GM21529 (cell line): ENCODE data around the gene SSR3.
"Not testable (repeated sequence)": the region's sequence is repeated elsewhere in the genome, so short reads cannot be mapped to it uniquely, and the experiment has no call there.

Experiments
- ATAC-seq: cut with Tn5 transposase; IDR thresholded peaks from one replicate; pipeline ENCODE4 v1.9.1; 2021; ENCODE audit not compliant: unreplicated experiment

The SSR3 gene

DNA sequence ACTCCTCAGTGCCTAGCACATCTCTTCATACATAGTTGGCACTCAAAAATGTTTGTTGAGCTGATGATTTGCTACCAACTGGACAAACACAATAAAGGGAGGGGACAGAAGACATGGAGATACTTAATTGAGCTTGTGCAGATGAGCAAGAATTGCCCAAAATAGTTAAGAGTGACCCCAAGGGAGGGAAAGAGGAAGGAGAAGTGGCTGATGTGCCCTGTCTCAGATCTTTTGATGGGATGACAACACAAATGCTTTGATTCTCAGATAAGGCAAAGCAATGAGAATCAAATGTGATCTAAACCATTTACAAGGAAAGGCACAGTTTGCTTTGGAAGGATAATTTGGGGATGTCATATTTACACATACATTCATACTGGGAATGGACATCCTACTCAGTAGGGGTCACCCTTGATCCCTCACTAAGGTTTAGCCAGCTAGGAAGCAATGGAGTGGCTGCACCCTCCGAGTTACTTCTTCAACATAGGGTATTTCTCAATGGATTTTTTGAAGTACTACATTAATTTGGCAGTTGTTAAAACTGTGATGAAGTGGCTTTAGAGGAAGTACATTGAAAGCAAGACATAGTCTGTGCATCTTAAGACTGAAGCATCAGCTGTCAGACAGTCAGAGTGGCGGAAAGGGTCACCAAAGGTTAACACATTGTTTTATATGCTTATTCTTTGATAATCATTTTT is 21.9 kb upstream of the SSR3 start:
- no peak for ATAC-seq

- no peak for ATAC-seq
These were observed 21.1 kb upstream of the SSR3 start for GRCh38 chr3:156576051-156576450.

DNA sequence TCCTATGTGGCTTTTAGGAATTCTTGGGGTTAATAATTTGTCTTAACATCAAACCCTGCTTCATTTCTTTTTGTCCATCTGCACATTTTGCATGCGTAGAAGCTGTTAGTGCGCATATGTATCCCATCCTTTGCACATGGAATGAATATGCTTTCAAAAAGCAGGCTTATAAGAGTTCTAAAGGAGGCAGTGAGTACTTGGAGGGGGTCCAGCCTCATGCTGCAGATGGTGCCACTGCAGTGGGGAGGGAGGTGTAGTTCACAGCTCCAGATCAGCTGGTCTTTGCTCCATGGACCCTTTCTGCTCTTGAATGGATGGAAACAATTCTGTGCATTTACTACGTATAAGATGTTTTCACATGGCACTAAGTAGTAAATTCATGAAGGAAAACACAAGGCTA is 20.7 kb upstream of the SSR3 start:
- no peak for ATAC-seq

DNA sequence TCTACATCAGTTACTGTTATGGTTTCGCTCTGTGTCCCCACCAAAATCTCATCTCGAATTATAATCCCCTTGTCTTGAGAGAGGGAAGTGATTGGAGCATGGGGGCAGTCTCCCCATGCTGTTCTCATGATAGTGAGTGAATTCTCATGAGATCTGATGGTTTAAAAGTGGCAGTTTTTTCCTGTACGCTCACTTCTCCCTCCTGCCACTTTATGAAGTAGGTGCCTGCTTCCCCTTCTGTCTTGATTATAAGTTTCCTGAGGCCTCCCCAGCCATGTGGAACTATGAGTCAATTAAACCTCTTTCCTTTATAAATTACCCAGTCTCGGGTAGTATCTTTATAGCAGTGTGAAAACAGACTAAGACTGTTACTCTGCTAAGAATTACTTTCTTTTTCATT is 15.0 kb upstream of the SSR3 start:
- not testable (repeated sequence) for ATAC-seq

DNA sequence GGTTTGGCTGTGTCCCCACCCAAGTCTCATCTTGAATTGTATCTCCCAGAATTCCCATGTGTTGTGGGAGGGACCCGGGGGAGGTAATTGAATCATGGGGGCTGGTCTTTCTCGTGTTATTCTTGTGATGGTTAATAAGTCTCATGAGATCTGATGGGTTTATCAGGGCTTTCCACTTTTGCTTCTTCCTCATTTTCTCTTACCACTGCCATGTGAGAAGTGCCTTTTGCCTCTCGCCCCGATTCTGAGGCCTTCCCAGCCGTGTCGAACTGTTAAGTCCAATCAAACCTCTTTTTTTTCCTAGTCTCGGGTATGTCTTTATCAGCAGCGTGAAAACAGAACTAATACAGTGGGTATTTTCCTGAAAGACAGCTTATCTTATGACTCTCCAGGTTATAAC is 14.1 kb upstream of the SSR3 start:
- ATAC-seq = not testable (repeated sequence)

DNA sequence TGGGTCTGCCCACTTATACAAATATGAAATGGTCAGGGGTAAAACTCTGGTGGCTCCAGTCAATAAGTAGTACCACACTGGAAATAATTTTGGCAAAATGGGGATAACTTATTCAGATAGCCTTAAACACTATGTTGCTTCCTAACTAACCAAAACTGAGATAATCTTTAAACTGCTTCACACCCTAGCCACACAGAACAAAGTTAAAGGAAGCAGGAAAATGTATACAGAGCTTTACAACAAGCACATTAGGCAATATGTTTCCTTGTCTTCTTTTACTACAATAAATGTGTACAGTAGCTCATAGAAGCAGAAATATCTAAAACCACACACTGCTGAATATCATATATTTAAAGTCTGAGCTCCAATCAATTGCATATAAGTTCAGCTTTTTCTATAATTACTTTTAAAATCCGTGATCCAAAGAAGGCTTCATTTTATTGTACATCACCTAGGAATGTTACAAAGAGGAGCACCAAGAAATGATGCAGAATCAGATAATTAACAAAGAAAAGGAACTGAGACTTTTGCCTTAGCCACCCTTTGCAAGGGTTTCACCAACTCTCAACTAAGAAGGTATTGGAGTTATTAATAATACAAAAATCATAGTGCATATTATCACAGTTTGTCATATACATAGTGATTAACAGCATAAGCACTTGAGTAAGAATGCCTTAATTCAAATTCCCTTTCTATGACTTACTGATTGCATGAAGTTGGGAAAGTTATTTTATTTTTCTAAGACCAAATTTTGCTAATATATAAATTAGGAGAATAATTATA is 9.2 kb upstream of the SSR3 start:
- no peak for ATAC-seq

GRCh38 chr3:156562486-156562885 is 7.6 kb upstream of the SSR3 start:
- not testable (repeated sequence) for ATAC-seq

GRCh38 chr3:156561533-156561932 is 6.6 kb upstream of the SSR3 start:
- peak; percentile 49 for ATAC-seq

DNA sequence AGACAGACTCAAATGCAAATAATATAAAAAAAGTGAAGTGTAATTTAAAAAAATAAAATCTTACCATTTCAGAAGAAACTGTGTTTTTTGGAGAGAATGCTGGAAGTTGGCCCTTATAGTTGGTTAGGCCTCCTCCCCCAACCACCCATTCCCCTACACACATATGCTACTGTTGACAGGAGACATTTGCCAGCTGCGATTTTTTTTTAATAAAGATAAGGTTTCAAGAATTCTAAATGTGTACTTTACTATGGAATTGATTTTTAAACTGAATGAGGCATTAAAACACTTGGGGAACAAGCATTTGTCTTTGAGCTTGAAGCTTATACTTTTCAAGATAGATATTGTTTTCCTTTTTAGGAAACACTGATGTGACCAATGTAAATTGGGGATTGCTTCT is 4.4 kb upstream of the SSR3 start:
- ATAC-seq = no peak

GRCh38 chr3:156558389-156558788 is 3.5 kb upstream of the SSR3 start:
- ATAC-seq = no peak

DNA sequence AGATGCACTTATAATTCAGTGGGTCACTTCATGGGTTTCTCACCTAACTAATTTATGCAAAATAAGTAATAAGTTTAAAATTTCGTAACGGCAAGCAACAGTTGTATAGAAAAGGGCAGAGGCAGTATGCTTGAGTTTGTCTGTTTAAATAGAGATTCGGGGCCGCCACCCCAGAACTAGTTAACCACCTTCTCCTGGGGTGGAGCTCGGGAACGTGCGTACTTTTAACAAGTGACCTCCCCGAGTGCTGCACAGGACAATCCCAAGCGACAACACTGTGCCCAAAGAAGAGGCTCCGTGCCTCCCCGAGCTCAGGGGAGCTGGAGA is 439 bp downstream of the SSR3 start:
- no peak for ATAC-seq

DNA sequence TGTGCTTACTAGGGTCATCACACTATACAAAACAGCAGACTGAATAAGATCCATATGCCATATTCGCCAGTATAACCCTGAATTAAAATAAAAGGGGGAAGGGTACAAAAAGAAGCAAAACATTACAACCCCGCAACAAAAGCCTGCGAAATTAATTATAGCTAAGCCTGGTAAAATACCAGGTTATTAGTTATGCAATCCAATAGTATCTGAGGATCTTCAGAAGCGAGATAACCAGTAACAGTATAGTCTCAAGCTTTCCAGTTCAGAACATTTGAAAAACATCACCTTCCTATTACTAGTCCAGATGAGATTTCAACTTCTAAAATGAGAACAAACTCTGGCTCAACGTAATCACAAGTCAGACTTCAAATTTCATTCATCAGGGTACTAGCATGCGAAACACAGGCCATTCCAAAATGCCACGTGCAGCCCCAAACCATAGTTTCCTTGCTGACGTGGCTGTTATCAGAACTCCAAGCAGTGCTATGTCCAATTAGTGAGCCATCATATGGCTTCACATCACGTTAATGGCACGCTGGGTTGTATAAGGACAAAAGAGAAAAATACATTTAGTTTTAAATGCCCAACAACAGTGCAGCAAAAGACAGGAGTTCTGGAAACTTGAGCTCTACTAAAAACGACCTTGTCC is 1.1 kb downstream of the SSR3 start:
- no peak for ATAC-seq

- ATAC-seq = no peak
These were observed 1.9 kb downstream of the SSR3 start for GRCh38 chr3:156552973-156553372.

- ATAC-seq = no peak
These were observed 3.2 kb downstream of the SSR3 start for GRCh38 chr3:156551746-156552145.

GRCh38 chr3:156551261-156551660 is 3.7 kb downstream of the SSR3 start:
- ATAC-seq = no peak

- ATAC-seq = no peak
These were observed 6.0 kb downstream of the SSR3 start for GRCh38 chr3:156548902-156549301.

- ATAC-seq = no peak
These were observed 6.8 kb downstream of the SSR3 start for GRCh38 chr3:156548041-156548687.

DNA sequence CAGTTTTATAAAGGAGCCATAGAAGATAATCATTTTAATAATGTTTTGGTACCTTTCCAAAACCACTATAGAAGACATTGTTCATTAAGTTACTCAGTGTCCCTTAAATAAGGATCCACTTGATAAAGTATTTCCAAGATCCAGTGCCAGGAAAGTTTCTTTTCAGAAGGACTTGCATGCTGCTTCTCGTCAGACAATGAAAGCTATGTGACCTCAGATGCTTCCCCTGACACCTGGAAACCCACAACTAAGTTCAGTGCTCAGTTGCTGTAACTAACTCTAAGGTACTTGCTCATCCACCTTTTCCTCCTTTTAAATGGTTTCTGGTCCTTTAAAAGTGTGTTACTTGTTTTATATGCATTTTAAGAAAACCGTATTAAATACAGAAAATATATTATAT is 7.3 kb downstream of the SSR3 start:
- no peak for ATAC-seq

GRCh38 chr3:156543043-156543555 is 11.8 kb downstream of the SSR3 start:
- no peak for ATAC-seq

- no peak for ATAC-seq
These were observed 12.5 kb downstream of the SSR3 start for GRCh38 chr3:156542101-156543042.
